Neural crest cell (in vitro differentiated cells): ENCODE data around the gene MRPL10. TPM values are rescaled to one million over a fixed set of nuclear protein-coding genes. Genes with fewer than 3 reads are reported as not detected.

Experiments
- DNase-seq: peaks from one replicate; pipeline ENCODE4 v3.0.0; 2021; ENCODE audit warnings: low read depth, mixed read lengths, low spot score
- H3K27ac Mint-ChIP-seq: one replicate; pipeline ENCODE4 v1.8.0; 2021; ENCODE audit warnings: mild to moderate bottlenecking, mixed read lengths; ENCODE audit not compliant: unreplicated experiment
- H3K27me3 Mint-ChIP-seq: 2 replicates; pipeline ENCODE4 v1.8.0; 2021; ENCODE audit warnings: low read depth, mild to moderate bottlenecking, mixed read lengths
- H3K36me3 Mint-ChIP-seq: 2 replicates; pipeline ENCODE4 v1.8.0; 2021; ENCODE audit warnings: low read depth, mild to moderate bottlenecking, mixed read lengths
- H3K4me1 Mint-ChIP-seq: 2 replicates; pipeline ENCODE4 v1.8.0; 2021; ENCODE audit warnings: mixed read lengths
- H3K4me3 Mint-ChIP-seq: one replicate; pipeline ENCODE4 v1.8.0; 2021; ENCODE audit warnings: mild to moderate bottlenecking, mixed read lengths
- H3K9me3 Mint-ChIP-seq: 2 replicates; pipeline ENCODE4 v1.8.0; 2021; ENCODE audit warnings: mixed read lengths
- CTCF ChIP-seq: fragments of 200-600 bp; sonication (generic); conservative IDR thresholded peaks from 2 replicates; pipeline ENCODE4 v1.5.0; 2021; ENCODE audit warnings: antibody characterized with exemption, mild to moderate bottlenecking
- total RNA-seq: library from RNA; stranded (reverse); gene quantifications from 2 replicates; pipeline ENCODE4 v1.2.1, GENCODE V29; 2021

MRPL10 gene
- total RNA-seq, 1 donor from 2014 or later: 50.0 TPM

- H3K27ac Mint-ChIP-seq: no peak overlapping the region
- H3K4me3 Mint-ChIP-seq: no peak overlapping the region
- no peak for TF ChIP-seq CTCF
- H3K4me1 Mint-ChIP-seq: no peaks in the 10 kb centered on the region
- H3K9me3 Mint-ChIP-seq: no peaks in the 10 kb centered on the region
- peaks cover 80% of the 10 kb centered on the region for H3K27me3 Mint-ChIP-seq
- DNase-seq: no peak
- H3K36me3 Mint-ChIP-seq: no peaks in the 10 kb centered on the region
These were observed 46.2 kb upstream of the MRPL10 start for GRCh38 chr17:47877368-47878034.

- H3K27me3 Mint-ChIP-seq: peaks cover 85% of the 10 kb centered on the region
- TF ChIP-seq CTCF: no peak
- no peak for DNase-seq
- H3K4me3 Mint-ChIP-seq: no peak overlapping the region
- no peaks in the 10 kb centered on the region for H3K36me3 Mint-ChIP-seq
- H3K9me3 Mint-ChIP-seq: no peaks in the 10 kb centered on the region
- H3K27ac Mint-ChIP-seq: peak overlapping the region; percentile 76
- H3K4me1 Mint-ChIP-seq: peaks cover under 1% of the 10 kb centered on the region
These were observed 44.0 kb upstream of the MRPL10 start for GRCh38 chr17:47875011-47875985.

DNA sequence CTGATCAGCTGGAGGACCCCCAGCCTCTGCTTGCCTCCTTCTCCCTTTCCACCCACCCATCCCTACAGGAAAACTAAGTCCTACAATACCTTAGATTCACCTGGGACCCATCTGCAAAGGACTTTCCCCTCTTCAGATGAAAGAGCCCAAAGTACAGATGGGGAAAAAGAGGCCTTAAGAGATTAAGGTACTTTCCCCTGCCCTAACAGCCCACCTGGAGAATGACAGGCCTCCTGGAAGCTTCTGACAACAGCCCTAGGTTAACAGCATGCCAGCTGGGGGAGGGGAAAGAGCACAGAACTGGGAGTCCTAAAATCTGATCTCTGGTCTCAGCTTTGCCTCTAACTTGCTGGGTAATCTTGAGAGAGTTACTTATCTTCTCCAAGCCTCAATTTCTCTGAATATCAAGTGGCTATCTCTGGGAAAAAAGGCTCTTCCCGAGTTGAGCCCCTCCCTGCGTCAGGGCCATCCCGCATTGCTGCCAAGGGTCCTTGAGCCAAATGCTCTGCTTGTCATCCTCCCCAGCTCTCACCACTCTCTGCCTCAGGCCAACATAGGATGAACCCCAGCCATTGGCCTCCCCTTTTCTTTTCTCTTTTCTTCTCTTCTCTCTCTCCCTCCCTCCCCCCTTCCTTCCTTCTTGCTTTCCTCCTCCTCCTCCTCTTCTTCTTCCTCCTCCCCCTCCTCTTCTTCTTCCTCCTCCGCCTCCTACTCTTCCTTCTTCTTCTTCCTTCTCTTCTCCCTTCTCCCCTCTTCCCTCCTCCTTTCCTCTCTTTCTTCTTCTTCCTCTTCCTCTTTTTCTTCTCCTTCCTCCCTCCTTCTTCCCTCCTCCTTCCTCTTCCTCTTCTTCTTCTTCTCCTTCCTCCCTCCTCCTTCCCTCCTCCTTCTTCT, 42.1 kb upstream of the MRPL10 start:
- H3K36me3 Mint-ChIP-seq: no peaks in the 10 kb centered on the region
- no peak overlapping the region for H3K4me3 Mint-ChIP-seq
- no peaks in the 10 kb centered on the region for H3K9me3 Mint-ChIP-seq
- H3K4me1 Mint-ChIP-seq: peaks cover 5% of the 10 kb centered on the region
- no peak for DNase-seq
- no peak for TF ChIP-seq CTCF
- no peak overlapping the region for H3K27ac Mint-ChIP-seq
- peaks cover 91% of the 10 kb centered on the region for H3K27me3 Mint-ChIP-seq

DNA sequence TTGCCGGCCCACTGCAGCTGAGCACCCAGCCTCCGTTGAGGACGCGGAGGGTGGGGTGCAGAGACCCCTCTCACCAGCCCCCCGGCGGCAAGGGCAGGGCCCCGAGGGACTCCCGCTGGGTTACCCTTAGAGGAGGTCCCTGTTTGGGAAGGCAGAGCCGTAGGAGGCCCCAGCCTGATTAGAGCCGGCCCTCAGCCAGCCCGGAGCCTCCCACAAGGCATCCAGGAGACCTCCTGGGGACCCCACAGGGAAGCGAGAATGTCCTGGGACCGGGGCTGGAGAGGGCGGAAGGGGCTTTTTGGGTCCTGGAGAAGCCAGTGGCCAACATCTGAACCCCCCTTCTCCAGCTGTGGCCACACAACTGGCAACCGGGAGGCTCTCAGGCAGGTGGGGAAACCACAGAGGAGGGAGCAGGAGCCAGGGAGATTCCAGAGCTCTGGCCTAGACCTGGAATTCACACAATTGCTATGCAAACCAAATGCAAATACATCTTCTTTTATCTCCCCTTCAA, 41.4 kb upstream of the MRPL10 start:
- no peak for TF ChIP-seq CTCF
- Mint-ChIP-seq H3K36me3 (no peaks in the 10 kb centered on the region), H3K27me3 (peaks cover 91% of the 10 kb centered on the region), H3K4me3 (no peak overlapping the region), H3K9me3 (no peaks in the 10 kb centered on the region), H3K4me1 (peaks cover 5% of the 10 kb centered on the region), H3K27ac (no peak overlapping the region)
- DNase-seq: no peak
